ENCODE results near the gene IDE.

- no peak for TF ChIP-seq POLR2A (conservative IDR thresholded peaks at IDR 0.05)
- TF ChIP-seq FOS (IDR thresholded peaks at IDR 0.05; ENCODE audit: extremely low read depth, insufficient read length), result no peak
- no peak for TF ChIP-seq EZH2 (IDR thresholded peaks at IDR 0.05; ENCODE audit: borderline replicate concordance, low read depth, low read length)
- TF ChIP-seq ATF6 (CRISPR knock-in tag; IDR thresholded peaks at IDR 0.05), result no peak
- no peak for TF ChIP-seq ZFX (CRISPR knock-in tag; IDR thresholded peaks at IDR 0.05)
- TF ChIP-seq ZNF274 (IDR thresholded peaks at IDR 0.05; ENCODE audit: borderline replicate concordance, low read depth, low read length), result no peak
- no peak for TF ChIP-seq HMG20B (CRISPR knock-in tag; IDR thresholded peaks at IDR 0.05)
- TF ChIP-seq CEBPB (tag; IDR thresholded peaks at IDR 0.05), result no peak
- no peak for TF ChIP-seq BHLHE40 (IDR thresholded peaks at IDR 0.05; ENCODE audit: low read length)
- TF ChIP-seq ADNP (tag; IDR thresholded peaks at IDR 0.05), result no peak
- TF ChIP-seq RCOR1 (IDR thresholded peaks at IDR 0.05; ENCODE audit: borderline replicate concordance in 1 of 2, low read depth in 2 of 2, low read length in 2 of 2), result no peak
- TF ChIP-seq GATA2 (CRISPR knock-in tag; IDR thresholded peaks at IDR 0.05), result no peak
- no peak for TF ChIP-seq HDAC6 (IDR thresholded peaks at IDR 0.05; ENCODE audit: low read depth, low read length)
- no peak for TF ChIP-seq TSHZ1 (CRISPR knock-in tag; IDR thresholded peaks at IDR 0.05)
Measured at GRCh38 chr10:92598321-92598720, 24.4 kb upstream of the IDE start.

Data from K562 (cell line).